Measurements from ENCODE around the gene FOXN4.

The FOXN4 gene, protein sequence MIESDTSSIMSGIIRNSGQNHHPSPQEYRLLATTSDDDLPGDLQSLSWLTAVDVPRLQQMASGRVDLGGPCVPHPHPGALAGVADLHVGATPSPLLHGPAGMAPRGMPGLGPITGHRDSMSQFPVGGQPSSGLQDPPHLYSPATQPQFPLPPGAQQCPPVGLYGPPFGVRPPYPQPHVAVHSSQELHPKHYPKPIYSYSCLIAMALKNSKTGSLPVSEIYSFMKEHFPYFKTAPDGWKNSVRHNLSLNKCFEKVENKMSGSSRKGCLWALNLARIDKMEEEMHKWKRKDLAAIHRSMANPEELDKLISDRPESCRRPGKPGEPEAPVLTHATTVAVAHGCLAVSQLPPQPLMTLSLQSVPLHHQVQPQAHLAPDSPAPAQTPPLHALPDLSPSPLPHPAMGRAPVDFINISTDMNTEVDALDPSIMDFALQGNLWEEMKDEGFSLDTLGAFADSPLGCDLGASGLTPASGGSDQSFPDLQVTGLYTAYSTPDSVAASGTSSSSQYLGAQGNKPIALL

DNA sequence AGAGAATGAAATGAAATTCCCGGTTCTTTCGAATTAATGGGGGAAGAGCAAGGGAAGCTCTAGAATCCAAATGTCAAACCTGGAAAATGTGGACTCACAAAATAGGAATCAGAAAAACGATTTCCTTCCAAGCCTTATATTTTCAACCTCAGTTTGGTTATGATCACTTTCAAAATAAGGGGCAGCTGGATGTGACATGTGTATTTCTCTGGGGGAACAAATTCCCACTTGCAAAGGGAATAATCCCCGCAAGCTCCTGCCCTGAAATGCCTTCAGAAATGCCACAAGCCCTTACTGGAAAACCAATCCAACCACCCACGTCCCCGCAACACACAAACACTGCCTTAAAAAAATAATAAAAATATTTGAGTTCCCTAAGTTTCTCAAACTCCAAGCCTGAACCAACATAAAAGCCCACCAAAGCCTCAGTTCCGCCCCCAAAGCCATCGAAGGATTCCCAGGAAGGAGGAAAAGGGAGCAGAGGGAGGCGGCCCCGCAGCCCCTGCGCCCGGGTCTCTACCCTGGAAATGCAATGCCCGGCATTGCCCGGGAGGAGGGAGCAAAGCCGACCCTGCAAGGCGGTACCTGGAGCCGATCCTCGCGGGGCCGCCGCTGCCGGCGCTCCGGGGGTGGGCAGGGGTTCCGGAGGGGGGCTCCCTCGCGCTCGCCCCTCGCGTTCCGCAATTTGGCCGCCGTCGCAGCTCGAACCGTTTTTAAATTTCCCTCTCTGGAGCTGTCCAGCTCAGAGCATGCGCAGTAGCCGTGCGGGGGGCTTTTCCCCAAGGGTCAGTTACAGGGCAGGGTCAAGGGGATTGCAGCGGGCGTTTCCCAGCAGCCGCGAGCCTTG lies at the start of gene FOXN4:
TSS of gene FOXN4 (minus strand) at position 751 of the 847 bp plus-strand sequence. CDS start 963 bp downstream, outside the sequence.
- Histone ChIP-seq H3K9me3 (ENCODE audit: insufficient read depth, low read length, severe bottlenecking) (no peaks in the 10 kb centered on the region), H3K4me3 (ENCODE audit: low read depth in 1 of 2, low read length in 2 of 2) (no peak within 1 kb of the TSS), H3K9ac (ENCODE audit: low read depth, low read length) (no peak within 1 kb of the TSS), H3K27ac (ENCODE audit: low read length) (no peak within 1 kb of the TSS), H3K79me2 (ENCODE audit: insufficient read depth, low read length) (no peaks in the 10 kb centered on the region), H3K4me1 (ENCODE audit: insufficient read depth, low read length) (no peaks in the 10 kb centered on the region), H4K20me1 (ENCODE audit: insufficient read depth, low read length) (peaks cover 3% of the 10 kb centered on the region), H3K27me3 (ENCODE audit: insufficient read depth, low read length, poor library complexity) (peaks cover 20% of the 10 kb centered on the region), H3K4me2 (ENCODE audit: insufficient read depth, low read length) (no peak within 1 kb of the TSS), H3K36me3 (ENCODE audit: insufficient read depth, low read length) (no peaks in the 10 kb centered on the region), H2AFZ (ENCODE audit: low read depth, low read length) (no peak within 1 kb of the TSS)
- ATAC-seq (ENCODE audit: insufficient read depth, low read depth) (no peak), DNase-seq (no peak)
- no peak for TF ChIP-seq EZH2 (IDR thresholded peaks at IDR 0.05; ENCODE audit: borderline replicate concordance, low read depth, low read length, severe bottlenecking)
- TF ChIP-seq, protein P1, sequence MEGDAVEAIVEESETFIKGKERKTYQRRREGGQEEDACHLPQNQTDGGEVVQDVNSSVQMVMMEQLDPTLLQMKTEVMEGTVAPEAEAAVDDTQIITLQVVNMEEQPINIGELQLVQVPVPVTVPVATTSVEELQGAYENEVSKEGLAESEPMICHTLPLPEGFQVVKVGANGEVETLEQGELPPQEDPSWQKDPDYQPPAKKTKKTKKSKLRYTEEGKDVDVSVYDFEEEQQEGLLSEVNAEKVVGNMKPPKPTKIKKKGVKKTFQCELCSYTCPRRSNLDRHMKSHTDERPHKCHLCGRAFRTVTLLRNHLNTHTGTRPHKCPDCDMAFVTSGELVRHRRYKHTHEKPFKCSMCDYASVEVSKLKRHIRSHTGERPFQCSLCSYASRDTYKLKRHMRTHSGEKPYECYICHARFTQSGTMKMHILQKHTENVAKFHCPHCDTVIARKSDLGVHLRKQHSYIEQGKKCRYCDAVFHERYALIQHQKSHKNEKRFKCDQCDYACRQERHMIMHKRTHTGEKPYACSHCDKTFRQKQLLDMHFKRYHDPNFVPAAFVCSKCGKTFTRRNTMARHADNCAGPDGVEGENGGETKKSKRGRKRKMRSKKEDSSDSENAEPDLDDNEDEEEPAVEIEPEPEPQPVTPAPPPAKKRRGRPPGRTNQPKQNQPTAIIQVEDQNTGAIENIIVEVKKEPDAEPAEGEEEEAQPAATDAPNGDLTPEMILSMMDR (IDR thresholded peaks at IDR 0.05; ENCODE audit: borderline replicate concordance, extremely low read depth, low read length, poor library complexity, severe bottlenecking): no peak

DNA sequence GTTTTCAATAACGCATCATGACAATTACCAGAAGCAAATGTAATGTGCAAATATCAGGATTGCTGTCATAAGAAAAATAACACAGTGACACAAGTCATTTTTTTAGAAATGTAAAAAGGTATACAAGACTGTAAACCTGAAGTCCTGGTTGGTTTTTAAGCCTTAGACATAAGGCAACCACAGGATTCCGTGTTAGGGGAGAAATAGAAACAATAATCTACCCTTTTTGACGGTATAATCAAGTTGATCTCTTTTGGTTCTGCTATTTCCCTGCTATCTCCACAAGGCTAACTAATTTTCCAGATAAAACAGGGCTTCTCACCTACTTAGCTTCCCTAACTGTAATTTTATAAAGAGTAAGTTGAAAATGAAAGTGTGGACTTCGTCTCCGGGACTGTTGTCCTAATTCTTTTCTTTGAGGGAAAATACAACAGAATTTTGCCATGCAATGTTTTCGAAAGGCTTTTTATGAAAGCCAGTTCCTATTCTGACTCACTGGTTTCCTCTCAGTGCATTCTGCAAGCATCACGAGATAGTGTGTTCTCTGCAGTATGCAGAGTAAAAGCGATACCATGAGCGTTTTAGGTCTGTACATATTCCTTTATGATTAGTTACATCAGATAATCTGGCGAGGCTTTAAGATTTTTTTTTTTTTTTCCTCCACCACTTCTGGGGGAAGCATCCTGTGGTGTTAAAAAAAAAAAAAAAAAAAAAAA lies 49.2 kb upstream of the FOXN4 start:
- Histone ChIP-seq H3K27ac (ENCODE audit: low read length) (no peak overlapping the region), H3K79me2 (ENCODE audit: insufficient read depth, low read length) (no peaks in the 10 kb centered on the region), H3K9ac (ENCODE audit: low read depth, low read length) (no peak overlapping the region), H3K4me2 (ENCODE audit: insufficient read depth, low read length) (no peak overlapping the region), H2AFZ (ENCODE audit: low read depth, low read length) (no peak overlapping the region), H3K9me3 (ENCODE audit: insufficient read depth, low read length, severe bottlenecking) (no peaks in the 10 kb centered on the region), H3K4me3 (ENCODE audit: low read depth in 1 of 2, low read length in 2 of 2) (no peak overlapping the region), H4K20me1 (ENCODE audit: insufficient read depth, low read length) (no peaks in the 10 kb centered on the region), H3K36me3 (ENCODE audit: insufficient read depth, low read length) (no peaks in the 10 kb centered on the region), H3K27me3 (ENCODE audit: insufficient read depth, low read length, poor library complexity) (peaks cover 56% of the 10 kb centered on the region), H3K4me1 (ENCODE audit: insufficient read depth, low read length) (no peaks in the 10 kb centered on the region)
- ATAC-seq (ENCODE audit: insufficient read depth, low read depth) (no peak), DNase-seq (no peak)
- no peak for TF ChIP-seq EZH2 (IDR thresholded peaks at IDR 0.05; ENCODE audit: borderline replicate concordance, low read depth, low read length, severe bottlenecking)
- TF ChIP-seq, protein P1 (IDR thresholded peaks at IDR 0.05; ENCODE audit: borderline replicate concordance, extremely low read depth, low read length, poor library complexity, severe bottlenecking): no peak

DNA sequence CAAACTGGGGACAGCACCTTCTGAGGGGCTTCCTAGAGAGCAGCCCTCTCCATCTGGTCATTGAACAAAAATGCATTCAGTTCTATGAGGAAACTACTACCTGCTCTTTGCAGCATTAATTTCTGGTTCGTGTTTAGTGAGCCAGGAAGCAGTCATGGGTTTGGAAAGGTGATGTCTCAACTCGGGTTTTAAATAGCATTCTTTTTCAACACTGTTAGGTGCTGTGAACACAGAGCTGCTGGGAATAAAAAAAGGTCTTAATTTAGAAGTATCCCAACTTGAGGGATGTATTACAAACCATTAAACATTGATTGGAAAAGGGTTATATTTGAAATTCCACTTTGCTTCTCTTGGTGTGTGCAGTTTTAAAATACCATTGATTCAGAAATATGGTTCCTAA lies 47.9 kb upstream of the FOXN4 start:
- H4K20me1 ChIP-seq (ENCODE audit: insufficient read depth, low read length): no peaks in the 10 kb centered on the region
- ATAC-seq (ENCODE audit: insufficient read depth, low read depth) (no peak), DNase-seq (no peak)
- no peak overlapping the region for H3K27ac ChIP-seq (ENCODE audit: low read length)
- H3K4me2 ChIP-seq (ENCODE audit: insufficient read depth, low read length): no peak overlapping the region
- no peaks in the 10 kb centered on the region for H3K79me2 ChIP-seq (ENCODE audit: insufficient read depth, low read length)
- H3K27me3 ChIP-seq (ENCODE audit: insufficient read depth, low read length, poor library complexity): peaks cover 50% of the 10 kb centered on the region
- no peaks in the 10 kb centered on the region for H3K36me3 ChIP-seq (ENCODE audit: insufficient read depth, low read length)
- TF ChIP-seq, protein P1 (IDR thresholded peaks at IDR 0.05; ENCODE audit: borderline replicate concordance, extremely low read depth, low read length, poor library complexity, severe bottlenecking): no peak
- TF ChIP-seq EZH2 (IDR thresholded peaks at IDR 0.05; ENCODE audit: borderline replicate concordance, low read depth, low read length, severe bottlenecking): no peak
- H3K9me3 ChIP-seq (ENCODE audit: insufficient read depth, low read length, severe bottlenecking): no peaks in the 10 kb centered on the region
- H3K4me3 ChIP-seq (ENCODE audit: low read depth in 1 of 2, low read length in 2 of 2): no peak overlapping the region
- no peaks in the 10 kb centered on the region for H3K4me1 ChIP-seq (ENCODE audit: insufficient read depth, low read length)
- no peak overlapping the region for H3K9ac ChIP-seq (ENCODE audit: low read depth, low read length)
- no peak overlapping the region for H2AFZ ChIP-seq (ENCODE audit: low read depth, low read length)
